HepG2 (cell line): ENCODE results near the gene NUDT9. TPM values are rescaled to one million over a fixed set of nuclear protein-coding genes. Genes with fewer than 3 reads are reported as not detected.
A peak's percentile ranks its signal among the peaks of the same experiment; 100 is the strongest.

Experiments
- HDAC6 ChIP-seq: fragments of 200-600 bp; sonication (generic); IDR thresholded peaks from 2 replicates; pipeline ENCODE4 v1.7.0; 2017; ENCODE audit warnings: mild to moderate bottlenecking, antibody characterized with exemption, low read length, low read depth
- HNF4G ChIP-seq, 2 experiments: sonication (generic) in 1 of 2; formaldehyde crosslinking in 1 of 2; IDR thresholded peaks; 2 replicates each; pipeline versions ENCODE4 v1.4.0 to v1.6.1; 2011 to 2020; ENCODE audit warnings: borderline replicate concordance in 2 of 2, low read depth in 2 of 2, mild to moderate bottlenecking in 2 of 2, low read length in 1 of 2, missing genetic modification reagents in 1 of 2, moderate library complexity in 1 of 2
- KDM5A ChIP-seq: fragments of 200-600 bp; sonication (generic); IDR thresholded peaks from 2 replicates; pipeline ENCODE4 v1.7.0; 2018; ENCODE audit warnings: antibody characterized with exemption, mild to moderate bottlenecking, low read length, borderline replicate concordance
- KLF6 ChIP-seq: IDR thresholded peaks from 2 replicates; pipeline ENCODE4 v1.8.0; 2016; ENCODE audit warnings: missing biosample characterization, missing genetic modification reagents
- MAX ChIP-seq: IDR thresholded peaks from 2 replicates; pipeline ENCODE4 v1.6.1; 2012; ENCODE audit warnings: inconsistent platforms
- MAZ ChIP-seq, 2 experiments: sonication (generic) in 1 of 2; formaldehyde crosslinking in 1 of 2; IDR thresholded peaks; 2 replicates each; pipeline versions ENCODE4 v1.5.0 to v1.6.1; 2012 to 2020; ENCODE audit warnings: low read depth in 2 of 2, mild to moderate bottlenecking in 2 of 2, borderline replicate concordance in 1 of 2, improper control_type of control experiment in 1 of 2, low read length in 1 of 2, missing genetic modification reagents in 1 of 2, moderate library complexity in 1 of 2
- MIER3 ChIP-seq: IDR thresholded peaks from 2 replicates; pipeline ENCODE4 v1.6.1; 2016; ENCODE audit warnings: missing compliant biosample characterization, borderline replicate concordance
- MZF1 ChIP-seq: sonication (generic); formaldehyde crosslinking; IDR thresholded peaks from 2 replicates; pipeline ENCODE4 v1.8.1; 2023; ENCODE audit warnings: mild to moderate bottlenecking, missing genetic modification reagents, borderline replicate concordance
- NR2F1 ChIP-seq, 2 experiments: fragments of 450-650 bp in 1 of 2; formaldehyde crosslinking in 1 of 2; IDR thresholded peaks; 2 replicates each; pipeline versions ENCODE4 v1.5.0 to v1.6.1; 2016 to 2020; ENCODE audit warnings: mild to moderate bottlenecking in 1 of 2, missing compliant biosample characterization in 1 of 2, missing genetic modification reagents in 1 of 2, moderate library complexity in 1 of 2
- PAWR ChIP-seq: sonication (generic); formaldehyde crosslinking; IDR thresholded peaks from 2 replicates; pipeline ENCODE4 v1.4.0; 2020; ENCODE audit warnings: missing genetic modification reagents, mild to moderate bottlenecking, borderline replicate concordance
- SCMH1 ChIP-seq: sonication (generic); formaldehyde crosslinking; IDR thresholded peaks from 2 replicates; pipeline ENCODE4 v1.9.0; 2021; ENCODE audit warnings: missing genetic modification reagents, mild to moderate bottlenecking, borderline replicate concordance
- SNAI1 ChIP-seq: sonication (generic); formaldehyde crosslinking; IDR thresholded peaks from 2 replicates; pipeline ENCODE4 v1.5.0; 2020; ENCODE audit warnings: mild to moderate bottlenecking, missing genetic modification reagents, borderline replicate concordance
- TBX2 ChIP-seq: sonication (generic); formaldehyde crosslinking; IDR thresholded peaks from 2 replicates; pipeline ENCODE4 v1.5.0; 2020; ENCODE audit warnings: missing genetic modification reagents, mild to moderate bottlenecking, borderline replicate concordance
- U2AF1 ChIP-seq: fragments of 200-400 bp; formaldehyde crosslinking; optimal IDR thresholded peaks from 2 replicates; pipeline ENCODE3; 2017; ENCODE audit warnings: mild to moderate bottlenecking, low read depth, low read length
- ZFP62 ChIP-seq: sonication (generic); formaldehyde crosslinking; IDR thresholded peaks from 2 replicates; pipeline ENCODE4 v1.4.0; 2020; ENCODE audit warnings: missing genetic modification reagents
- ZMYM3 ChIP-seq: sonication (generic); formaldehyde crosslinking; IDR thresholded peaks from 2 replicates; pipeline ENCODE4 v1.5.1; 2020; ENCODE audit warnings: mild to moderate bottlenecking, missing genetic modification reagents
- ZNF44 ChIP-seq: sonication (generic); formaldehyde crosslinking; IDR thresholded peaks from 2 replicates; pipeline ENCODE4 v1.5.1; 2020; ENCODE audit warnings: mild to moderate bottlenecking, missing genetic modification reagents
- ZNF512B ChIP-seq: sonication (generic); formaldehyde crosslinking; IDR thresholded peaks from 2 replicates; pipeline ENCODE4 v1.5.1; 2020; ENCODE audit warnings: missing genetic modification reagents, mild to moderate bottlenecking, borderline replicate concordance
- ZNF674 ChIP-seq: sonication (generic); formaldehyde crosslinking; IDR thresholded peaks from 2 replicates; pipeline ENCODE4 v1.5.0; 2020; ENCODE audit warnings: low read depth, mild to moderate bottlenecking, missing genetic modification reagents
- ZNF772 ChIP-seq: sonication (generic); formaldehyde crosslinking; IDR thresholded peaks from 2 replicates; pipeline ENCODE4 v1.5.0; 2020; ENCODE audit warnings: mild to moderate bottlenecking, missing genetic modification reagents
- ZNF776 ChIP-seq: sonication (generic); formaldehyde crosslinking; IDR thresholded peaks from 2 replicates; pipeline ENCODE4 v1.4.0; 2020; ENCODE audit warnings: mild to moderate bottlenecking, missing genetic modification reagents
- polyA plus RNA-seq, 8 experiments: library from polyadenylated mRNA; depleted of rRNA in 3 of 8; stranded (reverse) in 7 of 8; unstranded in 1 of 8; fragments of >200 nt; fragmentation: Illumina TruSeq in 4 of 8; extraction: Trizol in 4 of 8; gene quantifications; 2 replicates each; pipeline versions ENCODE4 v1.2.1 to v1.2.3, GENCODE V29; 2011 to 2016; ENCODE audit warnings: low read depth in 4 of 8, missing spikeins in 1 of 8, mixed read lengths in 1 of 8; ENCODE audit not compliant: insufficient read depth in 1 of 8
- total RNA-seq, 5 experiments: library from RNA; depleted of rRNA; stranded (reverse); fragments of >200 nt; fragmentation: Illumina TruSeq; extraction: Trizol; gene quantifications; 2 replicates each; pipeline ENCODE4 v1.2.3, GENCODE V29; 2016; ENCODE audit warnings: low read depth in 1 of 5
- TF ChIP-seq, protein P1 (sequence below): sonication (generic); formaldehyde crosslinking; IDR thresholded peaks from 2 replicates; pipeline ENCODE4 v1.8.0; 2022; ENCODE audit warnings: missing genetic modification reagents, mild to moderate bottlenecking, borderline replicate concordance
- TF ChIP-seq, protein P2 (sequence below): fragments of 450-650 bp; IDR thresholded peaks from 2 replicates; pipeline ENCODE4 v1.6.1; 2017; ENCODE audit warnings: mild to moderate bottlenecking

NUDT9 gene
- total and polyA plus RNA-seq, 2 of the 13 experiments (the other 11 are each of a cell fraction or from before 2014, with no cell fraction given), result 10.4 to 12.3 TPM

DNA sequence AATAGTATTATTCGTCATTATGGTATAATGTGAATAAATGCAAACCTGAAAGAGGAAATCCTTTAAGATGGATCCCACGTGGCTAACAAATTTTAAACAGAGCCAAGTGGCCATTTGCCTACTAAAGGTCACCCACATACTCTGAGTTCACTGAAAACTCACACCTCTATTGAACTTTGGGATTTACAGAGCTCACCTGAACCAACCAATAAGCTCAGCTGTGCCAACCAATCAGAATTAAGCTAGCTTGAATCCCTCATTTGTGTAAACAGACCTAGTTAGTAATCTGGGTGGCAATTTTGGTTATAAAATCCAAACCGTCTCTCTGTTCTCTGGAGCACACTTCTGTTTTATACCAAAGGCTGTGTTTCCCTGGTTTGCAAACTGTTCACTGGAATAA is 5.4 kb upstream of the NUDT9 start (continued):
- TF ChIP-seq HDAC6 (no peak), NR2F1 (CRISPR knock-in tag; IDR thresholded peaks at IDR 0.05) (peak in 1 of 2 experiments; percentile 51; a peak in 2 of 4 replicates), ZNF772 (no peak), TBX2 (CRISPR knock-in tag) (peak; percentile 76; the same call in 1 of the 2 replicates), SCMH1 (CRISPR knock-in tag) (no peak), KDM5A (no peak), MAZ (IDR thresholded peaks at IDR 0.05; ENCODE audit: borderline replicate concordance, low read depth, low read length) (no peak), MAZ (CRISPR knock-in tag; IDR thresholded peaks at IDR 0.05; ENCODE audit: low read depth) (no peak), ZNF776 (CRISPR knock-in tag) (no peak), MIER3 (CRISPR knock-in tag) (no peak), ZNF512B (no peak), PAWR (no peak), SNAI1 (no peak), ZNF44 (CRISPR knock-in tag) (no peak), KLF6 (no peak), ZMYM3 (CRISPR knock-in tag) (no peak), MAX (peak; percentile 54; the same call in 1 of the 2 replicates), ZNF674 (CRISPR knock-in tag) (no peak), ZFP62 (CRISPR knock-in tag) (no peak), U2AF1 (no peak), MZF1 (CRISPR knock-in tag) (no peak), HNF4G (IDR thresholded peaks at IDR 0.05; ENCODE audit: borderline replicate concordance, low read depth, low read length) (peak; percentile 24; the same call in 1 of the 2 replicates), HNF4G (CRISPR knock-in tag; IDR thresholded peaks at IDR 0.05; ENCODE audit: borderline replicate concordance, low read depth) (no peak)
- TF ChIP-seq, protein P1, sequence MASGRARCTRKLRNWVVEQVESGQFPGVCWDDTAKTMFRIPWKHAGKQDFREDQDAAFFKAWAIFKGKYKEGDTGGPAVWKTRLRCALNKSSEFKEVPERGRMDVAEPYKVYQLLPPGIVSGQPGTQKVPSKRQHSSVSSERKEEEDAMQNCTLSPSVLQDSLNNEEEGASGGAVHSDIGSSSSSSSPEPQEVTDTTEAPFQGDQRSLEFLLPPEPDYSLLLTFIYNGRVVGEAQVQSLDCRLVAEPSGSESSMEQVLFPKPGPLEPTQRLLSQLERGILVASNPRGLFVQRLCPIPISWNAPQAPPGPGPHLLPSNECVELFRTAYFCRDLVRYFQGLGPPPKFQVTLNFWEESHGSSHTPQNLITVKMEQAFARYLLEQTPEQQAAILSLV (CRISPR knock-in tag), result no peak
- TF ChIP-seq, protein P2, sequence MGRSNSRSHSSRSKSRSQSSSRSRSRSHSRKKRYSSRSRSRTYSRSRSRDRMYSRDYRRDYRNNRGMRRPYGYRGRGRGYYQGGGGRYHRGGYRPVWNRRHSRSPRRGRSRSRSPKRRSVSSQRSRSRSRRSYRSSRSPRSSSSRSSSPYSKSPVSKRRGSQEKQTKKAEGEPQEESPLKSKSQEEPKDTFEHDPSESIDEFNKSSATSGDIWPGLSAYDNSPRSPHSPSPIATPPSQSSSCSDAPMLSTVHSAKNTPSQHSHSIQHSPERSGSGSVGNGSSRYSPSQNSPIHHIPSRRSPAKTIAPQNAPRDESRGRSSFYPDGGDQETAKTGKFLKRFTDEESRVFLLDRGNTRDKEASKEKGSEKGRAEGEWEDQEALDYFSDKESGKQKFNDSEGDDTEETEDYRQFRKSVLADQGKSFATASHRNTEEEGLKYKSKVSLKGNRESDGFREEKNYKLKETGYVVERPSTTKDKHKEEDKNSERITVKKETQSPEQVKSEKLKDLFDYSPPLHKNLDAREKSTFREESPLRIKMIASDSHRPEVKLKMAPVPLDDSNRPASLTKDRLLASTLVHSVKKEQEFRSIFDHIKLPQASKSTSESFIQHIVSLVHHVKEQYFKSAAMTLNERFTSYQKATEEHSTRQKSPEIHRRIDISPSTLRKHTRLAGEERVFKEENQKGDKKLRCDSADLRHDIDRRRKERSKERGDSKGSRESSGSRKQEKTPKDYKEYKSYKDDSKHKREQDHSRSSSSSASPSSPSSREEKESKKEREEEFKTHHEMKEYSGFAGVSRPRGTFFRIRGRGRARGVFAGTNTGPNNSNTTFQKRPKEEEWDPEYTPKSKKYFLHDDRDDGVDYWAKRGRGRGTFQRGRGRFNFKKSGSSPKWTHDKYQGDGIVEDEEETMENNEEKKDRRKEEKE, result no peak
